ENCODE data around the gene WDR7.

DNA sequence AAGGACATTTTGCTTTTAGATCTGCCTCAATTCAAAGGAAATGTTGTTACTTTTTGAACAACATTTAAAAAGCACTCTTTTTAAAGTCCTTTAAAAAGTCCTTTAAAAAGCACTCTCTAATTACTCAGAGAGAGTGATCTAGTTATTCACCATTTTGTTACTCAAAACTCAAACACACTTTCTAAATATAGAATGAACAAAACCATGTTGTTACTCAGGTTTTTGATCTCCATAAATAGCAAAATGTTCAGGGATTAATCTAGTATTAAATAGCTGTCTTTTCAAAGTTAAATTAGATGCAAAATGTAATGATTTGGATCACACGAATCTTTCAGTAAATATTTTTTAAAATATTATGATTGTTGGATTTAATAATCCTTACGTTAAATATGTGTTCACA, 352.2 kb downstream of the WDR7 start:
- TF ChIP-seq CHD2 (IDR thresholded peaks at IDR 0.05; ENCODE audit: low read length, partially characterized antibody) (no peak), PHF8 (IDR thresholded peaks at IDR 0.05; ENCODE audit: borderline replicate concordance, low read depth) (no peak), RAD21 (conservative IDR thresholded peaks at IDR 0.05 in 1 of 2, IDR thresholded peaks at IDR 0.05 in 1 of 2) (no peak), CEBPB (IDR thresholded peaks at IDR 0.05) (no peak)

Data from A549 (cell line).